H1 (cell line): ENCODE data around the gene BTBD9. TPM values are rescaled to one million over a fixed set of nuclear protein-coding genes. Genes with fewer than 3 reads are reported as not detected.

ENCODE experiments used
- CTCF ChIA-PET: fragments of 300-600 bp; sonication (Branson Sonifier 250); formaldehyde crosslinking; loops from one replicate; lab custom pipeline; 2021; ENCODE audit not compliant: partially characterized antibody; lab: Charles Lee
- POLR2A ChIA-PET: fragments of 300-600 bp; sonication (Branson Sonifier 250); formaldehyde crosslinking; loops from one replicate; lab custom pipeline; 2021; ENCODE audit warnings: inconsistent platforms; ENCODE audit not compliant: partially characterized antibody; lab: Charles Lee
- DNase-seq, 2 experiments: peaks; one replicate each; pipeline versions ENCODE4 v3.0.0 to v3.0.0-alpha.2; 2010 to 2022; ENCODE audit warnings: low spot score in 2 of 2, low read depth in 1 of 2, mixed read lengths in 1 of 2
- FAIRE-seq: peaks from 2 replicates; lab custom pipeline; 2011; peaks lifted over from hg19 to GRCh38; lab: Jason Lieb, UNC
- H2AFZ ChIP-seq: 2 replicates; pipeline ENCODE4 v1.8.1; 2012; ENCODE audit warnings: low read length, inconsistent platforms
- H2AK5ac ChIP-seq: 2 replicates; pipeline ENCODE4 v1.6.1; 2013; ENCODE audit warnings: low read depth, low read length
- H2BK120ac ChIP-seq: replicated peaks from 2 replicates; pipeline ENCODE3; 2013; ENCODE audit warnings: low read depth, low read length, inconsistent platforms
- H2BK12ac ChIP-seq: 2 replicates; pipeline ENCODE4 v1.6.1; 2013; ENCODE audit warnings: low read depth, low read length
- H2BK15ac ChIP-seq: 2 replicates; pipeline ENCODE4 v1.6.1; 2013; ENCODE audit warnings: low read length
- H2BK20ac ChIP-seq: 2 replicates; pipeline ENCODE4 v1.6.1; 2013; ENCODE audit warnings: low read length
- H2BK5ac ChIP-seq: 2 replicates; pipeline ENCODE4 v1.6.1; 2013; ENCODE audit warnings: low read depth, low read length
- H3K14ac ChIP-seq: 2 replicates; pipeline ENCODE4 v1.6.1; 2013; ENCODE audit warnings: inconsistent platforms; ENCODE audit not compliant: insufficient read length
- H3K18ac ChIP-seq: 2 replicates; pipeline ENCODE4 v1.6.1; 2013; ENCODE audit warnings: low read length; ENCODE audit errors: extremely low read depth
- H3K23ac ChIP-seq: 2 replicates; pipeline ENCODE4 v1.6.1; 2013; ENCODE audit warnings: inconsistent platforms; ENCODE audit not compliant: insufficient read length
- H3K23me2 ChIP-seq: 2 replicates; pipeline ENCODE4 v1.6.1; 2013; ENCODE audit warnings: low read depth, low read length
- H3K27ac ChIP-seq: 2 replicates; pipeline ENCODE4 v1.6.1; 2011; ENCODE audit warnings: low read depth, low read length, inconsistent platforms
- H3K27me3 ChIP-seq, 4 experiments: replicated peaks in 1 of 4; 1 replicate in 1 of 4; 2 replicates in 3 of 4; pipeline versions ENCODE4 v1.6.1 to v1.8.1; 2011 to 2013; ENCODE audit warnings: low read length in 3 of 4, mild to moderate bottlenecking in 3 of 4, inconsistent platforms in 2 of 4, mixed read lengths in 2 of 4, moderate library complexity in 1 of 4; ENCODE audit not compliant: control insufficient read depth in 3 of 4, insufficient read depth in 3 of 4; ENCODE audit errors: extremely low read depth in 1 of 4
- H3K36me3 ChIP-seq, 4 experiments: 2 replicates each; pipeline versions ENCODE4 v1.6.1 to v1.8.1; 2011 to 2013; ENCODE audit warnings: mild to moderate bottlenecking in 4 of 4, low read length in 3 of 4, moderate library complexity in 2 of 4, control low read depth in 1 of 4, inconsistent platforms in 1 of 4; ENCODE audit not compliant: insufficient read depth in 4 of 4, control insufficient read depth in 2 of 4
- H3K4ac ChIP-seq: replicated peaks from 2 replicates; pipeline ENCODE3; 2013; ENCODE audit warnings: low read length, low read depth, mixed read lengths, inconsistent platforms; ENCODE audit not compliant: insufficient read length
- H3K4me1 ChIP-seq, 4 experiments: replicated peaks in 1 of 4; 1 replicate in 1 of 4; 2 replicates in 3 of 4; pipeline versions ENCODE4 v1.6.1 to v1.8.1; 2011 to 2013; ENCODE audit warnings: low read length in 3 of 4, inconsistent platforms in 2 of 4, mixed read lengths in 1 of 4; ENCODE audit not compliant: insufficient read depth in 4 of 4, control insufficient read depth in 3 of 4
- H3K4me2 ChIP-seq, 2 experiments: 2 replicates each; pipeline versions ENCODE4 v1.6.1 to v1.8.1; 2011 to 2013; ENCODE audit warnings: low read depth in 2 of 2, low read length in 2 of 2, control low read depth in 1 of 2, inconsistent platforms in 1 of 2, mild to moderate bottlenecking in 1 of 2; ENCODE audit not compliant: insufficient read depth in 1 of 2
- H3K4me3 ChIP-seq, 4 experiments: fragments of 200-600, 300-600 bp in 1 of 4; sonication (generic), shearing (Covaris generic), sonication (Bioruptor Twin) in 1 of 4; 2 replicates each; pipeline versions ENCODE4 v1.5.1 to v1.8.1; 2011 to 2016; ENCODE audit warnings: low read length in 4 of 4, low read depth in 3 of 4, control low read depth in 2 of 4, inconsistent platforms in 2 of 4, mild to moderate bottlenecking in 2 of 4, mixed read lengths in 1 of 4, moderate library complexity in 1 of 4; ENCODE audit not compliant: insufficient read depth in 2 of 4; ENCODE audit errors: extremely low read depth in 1 of 4
- H3K56ac ChIP-seq: replicated peaks from 2 replicates; pipeline ENCODE3; 2013; ENCODE audit warnings: low read depth, mild to moderate bottlenecking, mixed read lengths, low read length, inconsistent platforms; ENCODE audit not compliant: insufficient read length
- H3K79me1 ChIP-seq: 2 replicates; pipeline ENCODE4 v1.6.1; 2013; ENCODE audit warnings: low read depth, low read length, control low read depth
- H3K79me2 ChIP-seq, 2 experiments: 2 replicates each; pipeline versions ENCODE4 v1.6.1 to v1.8.1; 2012 to 2013; ENCODE audit warnings: low read length in 2 of 2, mild to moderate bottlenecking in 2 of 2, inconsistent platforms in 1 of 2; ENCODE audit not compliant: insufficient read depth in 2 of 2, control insufficient read depth in 1 of 2
- H3K9ac ChIP-seq, 4 experiments: replicated peaks in 1 of 4; 1 replicate in 1 of 4; 2 replicates in 3 of 4; pipeline versions ENCODE4 v1.6.1 to v1.8.1; 2011 to 2013; ENCODE audit warnings: low read depth in 3 of 4, low read length in 3 of 4, control low read depth in 2 of 4, mild to moderate bottlenecking in 2 of 4, moderate library complexity in 2 of 4, inconsistent platforms in 1 of 4; ENCODE audit errors: extremely low read depth in 1 of 4
- H3K9me3 ChIP-seq, 2 experiments: 2 replicates each; pipeline versions ENCODE4 v1.6.1 to v1.8.1; 2012 to 2013; ENCODE audit warnings: mild to moderate bottlenecking in 2 of 2, moderate library complexity in 2 of 2, control low read depth in 1 of 2, inconsistent platforms in 1 of 2, low read depth in 1 of 2, low read length in 1 of 2, mixed read lengths in 1 of 2; ENCODE audit not compliant: insufficient read depth in 2 of 2
- H4K20me1 ChIP-seq, 2 experiments: replicated peaks in 1 of 2; 2 replicates each; pipeline versions ENCODE3 to v1.8.1; 2011 to 2013; ENCODE audit warnings: inconsistent platforms in 2 of 2, low read length in 2 of 2, mild to moderate bottlenecking in 1 of 2; ENCODE audit not compliant: insufficient read depth in 2 of 2, control insufficient read depth in 1 of 2
- H4K5ac ChIP-seq: 2 replicates; pipeline ENCODE4 v1.6.1; 2013; ENCODE audit warnings: low read length, low read depth, mixed read lengths, inconsistent platforms; ENCODE audit not compliant: insufficient read length
- H4K8ac ChIP-seq: 2 replicates; pipeline ENCODE4 v1.8.0; 2013; ENCODE audit warnings: mild to moderate bottlenecking, moderate library complexity, low read length, inconsistent platforms; ENCODE audit not compliant: insufficient read depth; ENCODE audit errors: extremely low read depth
- H4K91ac ChIP-seq: replicated peaks from 2 replicates; pipeline ENCODE3; 2013; ENCODE audit warnings: low read length, mixed read lengths, inconsistent platforms; ENCODE audit not compliant: insufficient read length
- RAD21 ChIP-seq, 2 experiments: IDR thresholded peaks in 1 of 2; conservative IDR thresholded peaks in 1 of 2; 2 replicates each; pipeline ENCODE4 v1.6.1; 2011; ENCODE audit warnings: low read depth in 2 of 2, low read length in 2 of 2, improper control_type of control experiment in 1 of 2, inconsistent platforms in 1 of 2, mild to moderate bottlenecking in 1 of 2, moderate library complexity in 1 of 2
- ZNF274 ChIP-seq: IDR thresholded peaks from 2 replicates; pipeline ENCODE4 v1.7.0; 2012; ENCODE audit warnings: low read length, borderline replicate concordance; ENCODE audit errors: extremely low read depth
- WGBS, 2 experiments: shearing (Covaris generic) in 1 of 2; methylation state at CpG; one replicate each; pipeline versions ENCODE4 v1.1.6 to v1.1.7; 2013 to 2015; ENCODE audit warnings: low lambda C conversion rate in 2 of 2, mixed read lengths in 2 of 2, inconsistent platforms in 1 of 2, low coverage in 1 of 2, missing lambda C conversion rate in 1 of 2; ENCODE audit not compliant: insufficient replicate concordance in 2 of 2, insufficient coverage in 1 of 2, insufficient read length in 1 of 2; ENCODE audit errors: extremely low coverage in 1 of 2, missing lambda C conversion rate in 1 of 2; 5-methylcytosine and 5-hydroxymethylcytosine counted together
- polyA plus RNA-seq, 7 experiments: library from polyadenylated mRNA; depleted of rRNA in 3 of 7; stranded (reverse) in 5 of 7; unstranded in 2 of 7; fragments of >200 nt in 5 of 7; fragments of 200-250 nt in 2 of 7; gene quantifications; 1 replicate in 5 of 7; 2 replicates in 1 of 7; 4 replicates in 1 of 7; pipeline versions ENCODE4 v1.2.1 to v1.2.3, GENCODE V29; 2011 to 2013; ENCODE audit warnings: missing spikeins in 2 of 7, mixed read lengths in 2 of 7
- total RNA-seq: library from RNA; stranded (reverse); fragmentation: NEBNext Ultra II Directional; extraction: Animal tissue kit (Norgen Biotek cat#: 25700); gene quantifications from 2 replicates; pipeline ENCODE4 v1.2.1, GENCODE V29; 2021

Gene BTBD9
- total and polyA plus RNA-seq, 2 of the 8 experiments (the other 6 are each of a cell fraction or from before 2014, with no cell fraction given): 0.92 to 4.1 TPM

DNA sequence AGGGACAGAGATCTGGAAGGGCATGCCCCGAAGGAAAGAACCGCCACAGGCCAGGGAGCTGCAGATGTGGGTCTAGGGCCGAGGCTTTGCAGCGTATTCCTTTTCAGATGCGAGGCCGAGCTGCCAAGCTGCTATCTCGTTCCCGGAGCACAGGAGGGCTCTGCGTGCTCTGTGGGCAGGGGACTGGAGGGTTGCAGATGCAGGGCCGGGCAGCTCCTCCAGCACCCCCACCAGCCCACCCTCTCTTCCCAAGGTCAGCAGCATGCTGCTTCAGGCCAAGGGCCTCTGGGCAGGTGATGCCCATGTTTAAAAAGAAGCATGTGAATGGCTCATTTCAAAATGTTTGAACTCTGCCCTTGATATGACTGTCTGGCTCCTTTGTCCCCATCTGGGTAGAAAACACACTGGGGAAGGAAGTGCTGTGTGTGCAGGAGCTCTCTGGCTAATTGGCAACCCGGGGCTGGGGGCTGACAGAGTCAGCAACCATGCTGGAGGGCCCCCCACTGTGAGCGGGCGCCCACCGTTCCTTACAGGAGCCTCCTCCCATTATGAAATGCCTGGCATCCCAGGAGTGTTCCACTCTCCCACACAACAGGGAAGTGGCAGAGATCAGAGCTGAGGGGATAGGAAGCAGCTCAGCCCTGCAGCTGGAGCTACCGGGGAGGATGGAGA lies 466.9 kb downstream of the BTBD9 start:
- Histone ChIP-seq H2AFZ (no peak overlapping the region), H3K4me3 (no peak overlapping the region), H3K36me3 (no peaks in the 10 kb centered on the region), H3K9me3 (no peaks in the 10 kb centered on the region), H3K79me1 (no peaks in the 10 kb centered on the region), H4K20me1 (peaks cover 0 to 2% of the 10 kb centered on the region in 2 experiments), H3K4me2 (no peak overlapping the region), H3K56ac (no peak overlapping the region), H3K79me2 (no peaks in the 10 kb centered on the region), H3K4ac (no peak overlapping the region), H3K27me3 (no peaks in the 10 kb centered on the region), H3K9ac (no peak overlapping the region), H3K23me2 (no peaks in the 10 kb centered on the region), H4K91ac (no peak overlapping the region), H3K23ac (no peak overlapping the region), H2AK5ac (no peak overlapping the region), H2BK120ac (no peak overlapping the region), H2BK20ac (no peak overlapping the region), H3K18ac (no peak overlapping the region), H2BK5ac (no peak overlapping the region), H3K4me1 (peaks cover 0 to 24% (median 7%) of the 10 kb centered on the region in 4 experiments; a peak in 6 of 7 replicates), H4K8ac (peak overlapping the region; percentile 23; the same call in 1 of the 2 replicates), H3K14ac (no peak overlapping the region), H2BK15ac (no peak overlapping the region), H4K5ac (no peak overlapping the region), H3K27ac (no peak overlapping the region), H2BK12ac (no peak overlapping the region)
- POLR2A ChIA-PET: interaction anchor here (0.6 to 1.2 kb wide), 2 partner anchors 14 to 24 kb away, joined by 3 read pairs; no protein-coding TSS in a partner anchor
- CTCF ChIA-PET: interaction anchor here (1.0 to 1.7 kb wide), 4 partner anchors 105 to 398 kb away, joined by 3 to 5 read pairs (median 4); no protein-coding TSS in a partner anchor
- TF ChIP-seq RAD21 (IDR thresholded peaks at IDR 0.05 in 1 of 2, conservative IDR thresholded peaks at IDR 0.05 in 1 of 2; ENCODE audit: low read depth in 2 of 2, low read length in 2 of 2) (peak in 1 of 2 experiments; percentile 6; a peak in 1 of 4 replicates), ZNF274 (no peak)
- FAIRE-seq: no peak
- no peak for DNase-seq
- 85% methylated on average over 15 of the region's 15 CpGs; no CpG with 5 or more reads in 1 of the 2 experiments for WGBS, 2 experiments
